ENCODE measurements around the gene RNF125. TPM values are rescaled to one million over a fixed set of nuclear protein-coding genes. Genes with fewer than 3 reads are reported as not detected.

RNF125 gene
- total and polyA plus RNA-seq, 10 of the 15 experiments (the other 5 are each of a cell fraction or from before 2014, with no cell fraction given): 0.79 to 3.9 (median 2.9) TPM

GRCh38 chr18:31990823-31991222 lies 27.8 kb upstream of the RNF125 start (continued):
- TF ChIP-seq E2F4 (IDR thresholded peaks at IDR 0.05; ENCODE audit: low read depth, low read length) (no peak), POLR2A (IDR thresholded peaks at IDR 0.05; ENCODE audit: low read depth, low read length) (no peak), MEF2A (IDR thresholded peaks at IDR 0.05; ENCODE audit: insufficient read depth, low read depth, low read length) (peak; percentile 81), JUND (IDR thresholded peaks at IDR 0.05; ENCODE audit: low read depth, low read length) (no peak), FOXM1 (IDR thresholded peaks at IDR 0.05; ENCODE audit: low read depth, low read length) (0 out of 2 replicates have a peak, but pooled peaks have one; percentile 30), EZH2 (IDR thresholded peaks at IDR 0.05; ENCODE audit: borderline replicate concordance, control insufficient read depth, low read depth, low read length) (no peak), ATF3 (IDR thresholded peaks at IDR 0.05; ENCODE audit: borderline replicate concordance, extremely low read depth, low read depth, low read length) (no peak), RELA (IDR thresholded peaks at IDR 0.05; ENCODE audit: borderline replicate concordance, partially characterized antibody) (no peak), ELK1 (IDR thresholded peaks at IDR 0.05; ENCODE audit: low read depth, low read length) (no peak), BMI1 (IDR thresholded peaks at IDR 0.05; ENCODE audit: borderline replicate concordance) (no peak), TCF7 (IDR thresholded peaks at IDR 0.05; ENCODE audit: borderline replicate concordance) (no peak), SREBF2 (IDR thresholded peaks at IDR 0.05; ENCODE audit: low read length) (no peak), POLR2AphosphoS2 (IDR thresholded peaks at IDR 0.05; ENCODE audit: low read depth, low read length) (no peak), ZNF687 (IDR thresholded peaks at IDR 0.05) (no peak), ZBED1 (IDR thresholded peaks at IDR 0.05; ENCODE audit: borderline replicate concordance) (no peak)

Data from GM12878 (cell line).